Stimulated activated CD4-positive, alpha-beta T cell treated with anti-CD3 and anti-CD28 coated beads, Interleukin-15, amount 100 ng/mL, for 1 hour (primary cell): ENCODE data around the gene MTMR2.
A peak's percentile ranks its signal among the peaks of the same experiment; 100 is the strongest.
"Not testable (repeated sequence)": the region's sequence is repeated elsewhere in the genome, so short reads cannot be mapped to it uniquely, and the experiment has no call there.

Experiments
- DNase-seq, 2 donors: peaks; one replicate each; pipeline ENCODE4 v3.0.0-alpha.2; 2020; ENCODE audit warnings: low read depth in 1 of 2, low spot score in 1 of 2

MTMR2 gene

DNA sequence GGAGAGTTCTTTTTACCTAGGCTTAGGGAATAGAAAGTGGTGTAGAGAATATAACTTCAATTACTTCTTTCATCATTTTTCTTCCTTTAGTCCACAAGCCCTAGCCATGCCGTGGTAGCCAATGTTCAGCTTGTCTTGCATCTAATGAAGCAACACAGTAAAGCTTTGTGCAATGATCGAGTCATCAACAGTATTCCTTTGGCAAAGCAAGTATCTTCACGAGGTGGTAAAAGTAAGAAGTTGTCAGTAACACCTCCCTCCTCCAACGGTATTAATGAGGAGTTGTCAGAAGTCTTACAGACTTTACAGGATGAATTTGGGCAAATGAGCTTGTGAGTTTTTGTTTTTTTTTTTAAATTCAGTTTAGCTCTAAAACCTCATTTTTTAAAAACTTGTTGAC is 96.2 kb downstream of the MTMR2 start:
- DNase-seq, result no peak

GRCh38 chr11:95821640-95822039 is 102.3 kb downstream of the MTMR2 start:
- no peak for DNase-seq

DNA sequence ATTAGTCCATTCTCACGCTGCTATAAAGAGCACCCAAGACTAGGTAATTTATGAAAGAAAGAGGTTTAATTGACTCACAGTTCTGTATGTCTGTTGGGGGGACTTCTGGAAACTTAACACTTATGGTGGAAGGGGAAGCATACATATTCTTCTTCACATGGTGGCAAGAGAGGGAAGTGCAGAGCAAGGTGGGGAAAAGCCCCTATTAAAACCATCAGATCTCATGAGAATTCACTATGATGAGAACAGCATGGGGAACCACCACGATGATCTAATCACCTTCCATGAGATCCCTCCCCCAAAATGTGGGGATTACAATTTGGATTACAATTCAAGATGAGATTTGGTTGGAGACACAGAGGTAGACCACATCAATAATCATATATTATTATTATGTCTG is 107.9 kb downstream of the MTMR2 start:
- no peak for DNase-seq

DNA sequence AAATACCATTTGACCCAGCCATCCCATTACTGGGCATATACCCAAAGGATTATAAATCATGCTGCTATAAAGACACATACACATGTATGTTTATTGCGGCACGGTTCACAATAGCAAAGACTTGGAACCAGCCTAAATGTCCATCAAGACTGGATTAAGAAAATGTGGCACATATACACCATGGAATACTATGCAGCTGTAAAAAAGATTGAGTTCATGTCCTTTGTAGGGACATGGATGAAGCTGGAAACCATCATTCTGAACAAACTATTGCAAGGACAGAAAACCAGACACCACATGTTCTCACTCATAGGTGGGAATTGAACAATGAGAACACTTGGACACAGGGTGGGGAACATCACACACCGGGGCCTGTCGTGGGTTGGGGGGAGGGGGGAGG is 112.9 kb downstream of the MTMR2 start:
- DNase-seq, result not testable (repeated sequence)

- not testable (repeated sequence) for DNase-seq
Measured at GRCh38 chr11:95806464-95806863, 117.4 kb downstream of the MTMR2 start.

- no peak for DNase-seq
Measured at GRCh38 chr11:95805869-95806268, 118.0 kb downstream of the MTMR2 start.

DNA sequence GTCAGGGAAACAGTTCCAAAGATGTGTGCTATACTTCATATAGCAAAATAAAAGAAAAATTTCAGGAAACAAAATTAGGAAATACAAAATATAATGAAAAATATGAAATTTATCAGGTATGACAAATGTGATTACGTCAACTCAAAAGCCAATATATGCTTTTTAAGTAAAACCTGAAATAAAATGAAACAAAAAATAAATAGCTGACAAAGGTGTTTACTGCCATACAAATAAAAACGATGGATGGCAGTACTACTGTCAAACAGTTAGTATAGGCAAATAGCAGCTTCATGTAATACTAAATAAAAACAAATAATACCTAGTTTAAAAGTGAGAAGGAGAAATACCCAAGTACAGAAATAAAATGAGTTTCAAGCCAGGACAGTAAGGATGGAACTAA is 119.9 kb downstream of the MTMR2 start:
- no peak for DNase-seq

- DNase-seq, result no peak
Measured at GRCh38 chr11:95802806-95803205, 121.1 kb downstream of the MTMR2 start.

- DNase-seq, result no peak
Measured at GRCh38 chr11:95800438-95800837, 123.5 kb downstream of the MTMR2 start.

DNA sequence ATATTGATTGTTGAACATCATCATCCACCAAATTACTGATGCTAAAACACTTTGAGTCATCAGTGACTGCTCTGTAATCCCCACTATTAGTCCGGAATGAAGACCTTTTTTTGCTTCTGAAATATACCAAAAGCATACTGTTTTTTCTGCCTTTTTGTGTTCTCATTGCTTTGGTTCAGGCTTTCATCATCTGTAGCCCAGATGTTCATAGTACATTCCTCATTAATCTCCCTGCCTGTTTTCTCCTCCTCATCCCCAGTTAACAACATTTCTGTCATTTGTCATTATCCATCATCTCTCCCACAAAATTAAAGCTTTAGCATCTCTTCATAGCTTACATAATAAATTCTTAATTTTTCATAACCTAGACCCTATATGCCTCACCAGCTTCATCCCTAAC is 124.4 kb downstream of the MTMR2 start:
- DNase-seq, result no peak

DNA sequence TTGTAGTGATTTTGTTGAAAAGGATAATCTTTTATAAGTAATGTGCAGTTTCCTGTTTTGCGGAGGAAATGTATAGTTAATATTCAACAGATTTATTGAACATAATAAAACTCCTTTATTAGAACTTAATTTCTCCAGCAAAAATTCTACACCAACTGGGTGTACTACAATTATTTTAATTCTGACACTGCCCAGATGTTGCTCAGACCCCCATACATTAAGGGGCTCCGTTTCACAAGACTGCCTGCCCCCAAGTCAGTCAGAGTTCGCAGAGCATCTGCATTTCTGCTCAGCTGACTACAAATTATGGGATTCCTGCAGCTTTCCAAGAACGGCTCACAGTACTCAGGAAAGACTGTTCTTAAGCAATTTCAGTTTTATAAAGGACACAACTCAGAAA is 127.4 kb downstream of the MTMR2 start:
- no peak for DNase-seq

DNA sequence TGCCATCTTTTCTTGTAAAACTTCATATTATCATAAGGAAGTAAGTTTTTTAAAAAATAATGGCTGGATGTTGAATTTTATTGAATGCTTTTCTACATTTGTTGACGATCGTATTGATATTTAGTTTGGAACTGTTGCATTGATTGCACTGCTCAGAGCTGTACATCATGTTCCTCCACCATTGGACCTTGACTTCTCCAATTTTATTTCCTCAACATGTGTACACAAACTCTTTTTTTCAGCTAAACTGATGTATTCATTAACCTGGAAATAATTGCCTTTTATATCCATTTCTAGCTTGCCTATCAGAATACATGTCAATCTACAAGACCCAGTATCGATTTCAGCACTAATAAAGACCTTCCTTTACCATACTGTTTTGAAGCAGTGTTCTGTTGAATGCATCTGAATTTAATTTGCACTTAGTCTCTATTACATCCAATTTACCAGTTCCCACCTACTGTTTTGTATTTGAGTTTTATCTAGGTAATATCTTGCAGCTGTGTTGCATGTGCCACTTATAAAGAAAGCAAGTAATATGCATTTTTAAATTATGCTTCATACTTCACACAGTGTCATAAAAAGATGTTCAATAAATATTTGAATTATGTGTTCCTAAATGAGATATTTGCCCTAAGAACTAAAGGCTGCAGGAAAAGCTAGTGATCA is 128.1 kb downstream of the MTMR2 start:
- DNase-seq, result no peak

GRCh38 chr11:95794086-95794485 is 129.8 kb downstream of the MTMR2 start:
- no peak for DNase-seq

- DNase-seq, result no peak
Measured at GRCh38 chr11:95793116-95793515, 130.8 kb downstream of the MTMR2 start.

- no peak for DNase-seq
Measured at GRCh38 chr11:95792700-95793099, 131.2 kb downstream of the MTMR2 start.

DNA sequence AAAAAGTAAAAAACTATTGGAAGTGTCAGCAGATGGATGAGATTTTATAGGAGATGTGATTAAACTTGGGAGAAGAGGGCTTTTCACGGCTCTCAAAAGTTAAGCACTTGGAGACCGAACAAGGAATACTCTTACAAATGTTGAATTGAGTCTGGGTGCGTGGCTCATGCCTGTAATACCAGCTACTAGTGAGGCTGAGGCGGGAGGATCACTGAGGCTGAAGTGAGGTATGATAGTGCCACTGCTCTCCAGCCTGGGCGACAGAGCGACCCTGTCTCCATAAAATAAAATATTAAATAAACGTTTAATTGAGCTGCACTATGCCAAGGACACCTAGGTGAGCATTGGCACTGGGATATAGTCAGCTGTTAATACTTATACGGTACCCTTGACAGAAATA is 131.7 kb downstream of the MTMR2 start:
- DNase-seq, result no peak

- DNase-seq, result no peak
Measured at GRCh38 chr11:95791709-95792033, 132.2 kb downstream of the MTMR2 start.

DNA sequence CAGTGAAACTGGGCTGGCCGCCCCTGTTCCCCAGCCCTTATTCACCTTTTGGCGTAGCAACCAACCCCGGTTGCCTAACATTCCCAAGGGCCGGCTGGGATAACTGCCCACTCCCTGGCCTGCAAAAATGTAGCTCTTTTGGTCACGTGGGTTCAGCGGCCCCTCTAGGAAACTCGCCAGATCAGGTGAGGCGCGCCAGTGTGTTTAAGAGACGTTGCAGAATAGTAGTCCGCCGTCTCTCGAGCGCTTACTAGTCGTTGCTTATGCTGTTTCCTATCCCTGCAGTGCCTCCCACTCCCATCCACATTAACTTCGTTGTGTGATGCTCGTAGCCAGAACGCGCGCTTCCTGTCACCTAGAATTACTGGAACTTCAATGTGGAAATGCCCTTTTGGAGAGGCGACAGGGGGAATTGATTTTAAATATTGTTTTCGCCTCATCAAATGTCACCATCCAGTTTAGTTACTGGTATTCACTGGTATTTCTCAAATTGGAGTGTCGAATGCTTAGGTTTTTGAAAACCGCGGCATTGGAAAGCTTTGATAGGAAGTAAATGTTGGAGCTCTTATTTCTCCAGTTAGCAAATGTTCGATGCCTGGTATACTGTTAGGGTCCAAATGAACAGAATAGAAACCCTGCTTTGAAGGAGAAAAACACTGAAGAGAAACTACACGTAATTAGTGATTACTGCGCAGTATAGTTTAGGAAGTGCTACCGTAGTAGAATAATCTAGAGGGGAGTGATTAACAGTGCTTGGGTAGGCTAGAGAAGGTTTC is 132.8 kb downstream of the MTMR2 start:
- DNase-seq, result no peak

GRCh38 chr11:95790123-95790932 is 133.6 kb downstream of the MTMR2 start, which contains the start of gene CEP57:
Gene CEP57, plus strand, starts transcription at chr11:95790498. Its CDS starts 201 bp downstream, at chr11:95790699.
- DNase-seq, result peak; percentile 79 to 80

DNA sequence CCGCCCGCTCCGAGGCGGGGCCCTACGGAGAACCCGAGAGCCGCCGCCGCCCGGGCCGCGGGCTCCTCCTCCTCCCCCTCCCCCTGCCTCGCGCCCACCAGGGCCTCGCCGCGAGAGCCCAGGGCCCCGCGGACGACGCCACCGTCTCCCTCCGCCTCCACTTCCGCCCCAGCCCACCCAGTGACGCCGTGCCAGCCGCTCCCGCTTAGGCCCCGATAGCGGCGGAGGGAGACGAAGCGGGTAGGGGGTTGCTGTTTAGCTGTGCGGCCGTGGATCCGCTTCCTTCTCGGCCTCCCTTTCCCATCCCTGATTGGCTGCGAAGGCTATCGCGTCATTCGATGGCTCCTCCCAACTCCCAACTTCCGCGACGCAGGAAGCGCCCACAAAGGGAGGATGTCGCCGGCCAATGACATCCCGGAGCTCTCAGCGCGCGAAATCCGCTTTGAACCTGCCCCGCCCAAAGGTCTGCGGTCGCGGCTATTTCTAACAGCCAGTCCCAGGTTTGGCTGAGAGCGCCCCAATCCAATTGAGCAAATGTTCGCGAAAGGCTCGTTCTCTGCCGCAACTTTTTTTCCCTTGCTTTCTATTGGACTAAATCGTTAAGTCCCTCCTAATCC is 134.3 kb downstream of the MTMR2 start, which contains the start of gene FAM76B:
FAM76B (minus strand) TSS at position 277 of the 617 bp plus-strand sequence. CDS start 304 bp downstream, outside the sequence.
- peak; percentile 86 to 90 for DNase-seq

DNA sequence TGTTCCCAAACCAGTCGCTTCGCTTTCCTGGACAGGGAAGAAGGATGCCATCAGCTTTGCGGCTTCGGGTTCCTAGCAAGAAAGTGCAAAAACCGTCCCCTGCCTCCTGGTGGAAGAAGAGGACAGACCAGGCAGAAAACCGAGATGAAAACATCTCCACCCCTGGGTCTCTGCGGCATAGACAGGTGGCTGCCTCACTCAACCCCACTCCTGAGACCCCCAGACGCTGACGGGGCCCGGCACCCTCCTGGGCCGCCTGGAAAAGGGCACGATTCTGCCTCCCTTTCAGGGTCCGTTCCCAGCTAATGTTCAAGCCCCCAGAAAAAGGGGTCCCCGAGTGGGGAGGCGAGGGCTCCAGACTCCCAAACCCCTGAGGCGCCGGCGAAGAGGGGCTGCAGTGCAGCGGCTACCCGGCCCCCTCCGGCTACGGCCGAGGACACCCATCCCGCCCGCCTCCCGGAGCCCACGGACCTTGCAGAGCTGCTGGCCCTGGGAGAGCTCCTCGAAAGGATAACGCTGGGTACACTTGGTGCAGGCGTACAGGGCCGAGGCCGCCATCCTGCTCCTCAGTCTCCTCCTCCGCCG is 134.9 kb downstream of the MTMR2 start:
- peak in 1 of 2 donors; percentile 1 for DNase-seq
